Esophagus squamous epithelium (tissue), 5 donors: Measurements from ENCODE around the gene YLPM1. TPM values are rescaled to one million over a fixed set of nuclear protein-coding genes. Genes with fewer than 3 reads are reported as not detected.
A peak's percentile ranks its signal among the peaks of the same experiment; 100 is the strongest.

Experiments used
- DNase-seq: peaks from one replicate; lab custom pipeline; 2025; lab: John Stamatoyannopoulos, UW
- H3K27ac ChIP-seq, 4 donors: fragments of 200-600 bp; sonication (generic); one replicate each; pipeline ENCODE4 v1.5.1; 2016 to 2019; ENCODE audit warnings: mild to moderate bottlenecking in 1 of 4
- H3K27me3 ChIP-seq, 4 donors: fragments of 200-600 bp; sonication (generic); 1 replicate in 3 of 4; 2 replicates in 1 of 4; pipeline versions ENCODE4 v1.5.1 to v1.6.0; 2017 to 2021; ENCODE audit warnings: antibody characterized with exemption in 1 of 4
- H3K36me3 ChIP-seq, 3 donors: fragments of 200-600 bp; sonication (generic); one replicate each; pipeline ENCODE4 v1.5.1; 2016 to 2019
- H3K4me1 ChIP-seq, 3 donors: fragments of 200-600 bp; sonication (generic); one replicate each; pipeline ENCODE4 v1.5.1; 2017 to 2019
- H3K4me3 ChIP-seq, 4 donors: fragments of 200-600 bp; sonication (generic); 1 replicate in 3 of 4; 2 replicates in 1 of 4; pipeline ENCODE4 v1.5.1; 2016 to 2019; ENCODE audit warnings: mild to moderate bottlenecking in 2 of 4, moderate library complexity in 1 of 4
- H3K9me3 ChIP-seq, 3 donors: fragments of 200-600 bp; sonication (generic); one replicate each; pipeline ENCODE4 v1.5.1; 2016 to 2019
- CTCF ChIP-seq, 6 experiments: fragments of 450-650 bp in 4 of 6; fragments of 200-600 bp in 2 of 6; sonication (generic) in 2 of 6; IDR thresholded peaks; one replicate each; pipeline ENCODE4 v1.5.1; 2016 to 2019; ENCODE audit warnings: antibody characterized with exemption in 6 of 6, mild to moderate bottlenecking in 4 of 6, moderate library complexity in 4 of 6
- POLR2A ChIP-seq, 4 donors: fragments of 450-650 bp; IDR thresholded peaks; one replicate each; pipeline ENCODE4 v1.6.1; 2017; ENCODE audit warnings: antibody characterized with exemption in 4 of 4, mild to moderate bottlenecking in 4 of 4, moderate library complexity in 3 of 4
- WGBS, 2 donors: methylation state at CpG; one replicate each; pipeline ENCODE4 v1.1.5; 2018; 5-methylcytosine and 5-hydroxymethylcytosine counted together
- intact Hi-C: fragments of 100-400 bp; cut with DNase I; formaldehyde crosslinking; loops from one replicate; pipeline ENCODE4 v1.15.0; 2022
- total RNA-seq, 4 donors: library from RNA; depleted of rRNA; stranded (reverse); fragments of >200 nt; gene quantifications; one replicate each; pipeline ENCODE4 v1.1.0, GENCODE V29; 2016
- donor health status: DM: yes; HTN: yes; CAD: no.

The YLPM1 gene
- total RNA-seq, 4 donors from 2014 or later: 20.4 to 48.8 (median 28.2) TPM

- WGBS, 2 donors: 44 to 61% methylated on average over 2 to 4 of the region's 4 CpGs
- Histone ChIP-seq H3K9me3 (no peaks in the 10 kb centered on the region), H3K27me3 (no peaks in the 10 kb centered on the region), H3K4me1 (peaks cover 0 to 39% (median 17%) of the 10 kb centered on the region in 3 donors), H3K36me3 (no peaks in the 10 kb centered on the region), H3K4me3 (no peak overlapping the region), H3K27ac (no peak overlapping the region)
- no peak for DNase-seq
- no peak for TF ChIP-seq CTCF (IDR thresholded peaks at IDR 0.05)
- no peak for TF ChIP-seq POLR2A (IDR thresholded peaks at IDR 0.05)
- intact Hi-C loops: no loop called here
Observed at GRCh38 chr14:74855945-74856344, 92.8 kb downstream of the YLPM1 start.

GRCh38 chr14:74856366-74856765, 93.2 kb downstream of the YLPM1 start:
- H3K27me3 ChIP-seq: no peaks in the 10 kb centered on the region
- intact Hi-C loops: no loop called here
- TF ChIP-seq CTCF (IDR thresholded peaks at IDR 0.05) (no peak), POLR2A (IDR thresholded peaks at IDR 0.05) (no peak)
- WGBS, 2 donors: 60 to 88% methylated on average over 1 of the region's 1 CpG
- no peak overlapping the region for H3K4me3 ChIP-seq
- H3K36me3 ChIP-seq: no peaks in the 10 kb centered on the region
- H3K27ac ChIP-seq: no peak overlapping the region
- H3K9me3 ChIP-seq: no peaks in the 10 kb centered on the region
- DNase-seq: no peak
- peaks cover 0 to 41% (median 17%) of the 10 kb centered on the region in 3 donors for H3K4me1 ChIP-seq

DNA sequence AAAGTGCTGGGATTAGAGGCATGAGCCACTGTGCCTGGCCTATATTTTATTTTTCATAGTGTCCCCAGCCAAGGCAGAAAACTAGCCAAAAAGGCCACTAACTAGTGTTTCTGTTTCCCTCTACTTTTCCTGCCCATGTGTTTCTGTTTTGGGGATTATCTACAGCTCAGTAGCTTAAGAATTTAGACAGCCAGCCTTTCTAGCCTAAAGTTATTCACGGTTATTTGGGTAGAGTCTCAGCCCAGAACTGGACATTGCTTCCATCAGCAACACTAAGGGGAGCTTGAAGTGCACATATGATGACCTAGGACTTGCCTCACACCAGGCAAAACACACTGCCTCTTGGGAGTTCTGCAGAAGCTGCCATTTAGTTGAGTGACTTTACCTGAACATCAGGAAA, 94.9 kb downstream of the YLPM1 start:
- no peak for DNase-seq
- 33 to 60% methylated on average over 1 of the region's 1 CpG for WGBS, 2 donors
- TF ChIP-seq CTCF (IDR thresholded peaks at IDR 0.05) (no peak), POLR2A (IDR thresholded peaks at IDR 0.05) (no peak)
- no peaks in the 10 kb centered on the region for H3K27me3 ChIP-seq
- no peaks in the 10 kb centered on the region for H3K36me3 ChIP-seq
- H3K4me3 ChIP-seq: no peak overlapping the region
- H3K4me1 ChIP-seq: peaks cover 0 to 33% (median 13%) of the 10 kb centered on the region in 3 donors
- no peak overlapping the region for H3K27ac ChIP-seq
- no peaks in the 10 kb centered on the region for H3K9me3 ChIP-seq
- intact Hi-C loops: no loop called here

DNA sequence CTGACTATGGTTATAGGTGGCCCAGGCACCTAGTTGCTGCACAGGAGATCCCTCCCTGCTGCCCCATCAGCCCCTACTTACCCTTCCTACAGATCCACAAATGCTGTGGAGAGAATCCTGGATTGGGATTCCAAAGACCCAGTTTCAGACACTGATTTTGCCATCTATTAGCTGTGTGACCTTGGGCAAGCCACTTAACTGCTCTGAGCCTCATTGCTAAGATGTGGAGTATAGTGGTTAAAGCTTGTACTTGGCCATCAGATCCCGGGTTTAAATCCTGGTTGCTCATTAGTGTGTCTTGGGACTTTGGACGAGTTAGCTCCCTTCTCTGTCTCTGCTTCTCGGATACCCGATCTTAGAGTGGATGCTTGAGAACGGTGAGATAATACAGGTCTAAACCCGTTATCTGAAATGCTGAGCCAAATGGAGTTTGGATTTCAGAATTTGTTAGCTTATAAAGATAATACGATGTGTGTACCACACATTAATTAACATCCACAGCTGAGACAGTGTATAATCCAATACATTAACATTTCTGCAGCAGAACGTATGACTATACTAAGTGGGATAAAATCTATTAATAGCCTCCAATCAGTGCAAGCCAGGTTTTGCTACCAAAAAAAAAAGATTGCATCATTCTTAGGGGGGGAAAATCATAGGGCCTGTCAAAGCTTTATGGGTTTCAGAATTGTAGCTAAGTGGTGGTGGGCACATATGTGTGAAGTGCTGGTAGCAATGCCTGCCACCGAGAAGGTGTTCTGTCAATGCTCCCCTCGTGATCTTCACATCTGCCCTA, 96.8 kb downstream of the YLPM1 start:
- Histone ChIP-seq H3K27ac (no peak overlapping the region), H3K36me3 (no peaks in the 10 kb centered on the region), H3K27me3 (no peaks in the 10 kb centered on the region), H3K4me1 (peaks cover 0 to 16% (median 3%) of the 10 kb centered on the region in 3 donors), H3K9me3 (no peaks in the 10 kb centered on the region), H3K4me3 (no peak overlapping the region)
- no peak for DNase-seq
- 43 to 48% methylated on average over 10 of the region's 10 CpGs for WGBS, 2 donors
- intact Hi-C loops: no loop called here
- no peak for TF ChIP-seq CTCF (IDR thresholded peaks at IDR 0.05)
- TF ChIP-seq POLR2A (IDR thresholded peaks at IDR 0.05): no peak

GRCh38 chr14:74860899-74861733, 98.0 kb downstream of the YLPM1 start:
- Histone ChIP-seq H3K27ac (no peak overlapping the region), H3K4me3 (no peak overlapping the region), H3K36me3 (no peaks in the 10 kb centered on the region), H3K4me1 (peaks cover 0 to 9% (median 0%) of the 10 kb centered on the region in 3 donors), H3K9me3 (no peaks in the 10 kb centered on the region), H3K27me3 (no peaks in the 10 kb centered on the region)
- DNase-seq: peak; percentile 32
- intact Hi-C loops: no loop called here
- 26 to 29% methylated on average over 6 of the region's 7 CpGs for WGBS, 2 donors
- TF ChIP-seq POLR2A (IDR thresholded peaks at IDR 0.05) (no peak), CTCF (IDR thresholded peaks at IDR 0.05) (peak; percentile 81 to 88 (median 86))
